GM19023 (cell line): Measurements from ENCODE around the gene SMYD2.

Source experiments
- ATAC-seq: cut with Tn5 transposase; IDR thresholded peaks from one replicate; pipeline ENCODE4 v1.9.1; 2021; ENCODE audit warnings: mild to moderate bottlenecking, moderate library complexity; ENCODE audit not compliant: unreplicated experiment

Gene SMYD2, protein sequence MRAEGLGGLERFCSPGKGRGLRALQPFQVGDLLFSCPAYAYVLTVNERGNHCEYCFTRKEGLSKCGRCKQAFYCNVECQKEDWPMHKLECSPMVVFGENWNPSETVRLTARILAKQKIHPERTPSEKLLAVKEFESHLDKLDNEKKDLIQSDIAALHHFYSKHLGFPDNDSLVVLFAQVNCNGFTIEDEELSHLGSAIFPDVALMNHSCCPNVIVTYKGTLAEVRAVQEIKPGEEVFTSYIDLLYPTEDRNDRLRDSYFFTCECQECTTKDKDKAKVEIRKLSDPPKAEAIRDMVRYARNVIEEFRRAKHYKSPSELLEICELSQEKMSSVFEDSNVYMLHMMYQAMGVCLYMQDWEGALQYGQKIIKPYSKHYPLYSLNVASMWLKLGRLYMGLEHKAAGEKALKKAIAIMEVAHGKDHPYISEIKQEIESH

GRCh38 chr1:214281021-214281719, at the start of gene SMYD2:
Gene SMYD2, plus strand, starts transcription at chr1:214281159. Its CDS starts 96 bp downstream, at chr1:214281255.
- peak; percentile 84 for ATAC-seq

DNA sequence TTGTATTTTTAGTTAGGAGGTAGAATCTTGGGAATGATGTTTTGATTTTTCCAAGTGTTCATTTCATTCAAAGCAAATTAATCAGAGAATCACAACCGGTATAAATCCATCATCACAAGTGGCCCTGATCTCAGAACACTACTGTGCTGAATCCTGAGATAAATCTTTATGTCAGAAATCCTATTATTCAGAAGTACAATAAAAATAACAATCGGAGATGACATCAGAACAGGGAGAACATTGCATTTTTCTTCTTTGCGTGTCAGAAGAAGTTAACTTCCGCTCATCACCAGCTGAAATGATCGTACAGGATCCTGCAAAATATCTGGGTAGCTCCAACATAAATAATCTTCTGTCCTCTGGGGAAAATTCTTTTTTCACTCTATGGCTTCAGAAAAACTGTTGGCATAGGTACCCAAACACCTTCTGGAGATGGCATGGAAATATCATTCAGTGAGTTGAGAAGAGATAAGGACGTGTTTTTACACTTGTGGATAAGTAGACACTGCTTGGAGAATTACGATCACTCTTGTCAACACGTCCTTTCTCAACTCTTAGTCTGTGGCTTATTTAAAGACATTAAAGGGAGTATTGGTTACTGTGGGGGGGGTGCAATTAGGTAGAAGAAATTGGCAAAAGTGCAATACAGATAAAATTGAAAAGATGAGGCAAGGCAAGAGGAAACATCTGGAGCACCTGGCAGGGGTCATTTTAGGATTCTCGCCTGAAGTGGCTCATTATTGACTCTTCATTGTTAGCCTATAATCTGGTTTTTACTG, 46.9 kb upstream of the SMYD2 start:
- no peak for ATAC-seq

GRCh38 chr1:214234635-214235025, 46.3 kb upstream of the SMYD2 start:
- no peak for ATAC-seq

DNA sequence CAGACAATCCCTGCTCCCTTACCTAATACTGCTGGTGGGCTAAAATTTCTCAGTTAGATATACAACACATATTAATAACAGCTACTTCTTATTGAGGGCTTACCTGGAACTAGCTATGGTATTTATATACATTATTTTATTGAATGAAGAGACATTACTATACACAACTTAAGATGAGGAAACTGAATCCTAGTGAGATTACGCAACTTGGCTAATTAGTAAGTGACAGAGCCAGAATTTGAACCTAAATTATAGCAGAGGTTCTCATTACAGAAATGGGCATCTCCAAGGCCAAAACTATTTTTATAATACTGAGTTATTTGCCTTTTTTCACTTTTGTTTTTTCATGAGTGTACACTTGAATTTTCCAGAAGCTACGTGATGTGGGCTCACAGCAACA, 44.5 kb upstream of the SMYD2 start:
- no peak for ATAC-seq

GRCh38 chr1:214241060-214241459, 39.9 kb upstream of the SMYD2 start:
- ATAC-seq: no peak

- no peak for ATAC-seq
These were observed 36.7 kb upstream of the SMYD2 start for GRCh38 chr1:214244252-214244651.

DNA sequence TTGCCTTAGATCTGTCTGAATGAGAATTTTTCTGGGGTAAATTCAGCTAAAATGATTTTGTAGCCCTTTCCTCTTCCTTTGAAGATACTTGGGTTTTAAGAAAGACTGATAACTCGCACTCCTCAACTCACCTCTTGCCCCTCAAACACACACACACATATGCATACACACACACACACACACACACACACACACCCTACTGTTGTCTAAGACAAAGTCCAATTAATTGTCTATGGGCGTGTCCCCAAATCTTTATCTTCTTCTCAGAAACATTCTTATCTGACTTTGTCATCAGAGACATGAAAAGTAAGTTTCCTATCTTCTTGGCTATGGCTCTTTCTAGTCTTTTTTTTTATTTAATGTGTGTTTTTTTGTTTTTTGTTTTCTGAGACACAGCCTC, 36.1 kb upstream of the SMYD2 start:
- no peak for ATAC-seq

GRCh38 chr1:214247501-214248041, 33.4 kb upstream of the SMYD2 start:
- no peak for ATAC-seq

DNA sequence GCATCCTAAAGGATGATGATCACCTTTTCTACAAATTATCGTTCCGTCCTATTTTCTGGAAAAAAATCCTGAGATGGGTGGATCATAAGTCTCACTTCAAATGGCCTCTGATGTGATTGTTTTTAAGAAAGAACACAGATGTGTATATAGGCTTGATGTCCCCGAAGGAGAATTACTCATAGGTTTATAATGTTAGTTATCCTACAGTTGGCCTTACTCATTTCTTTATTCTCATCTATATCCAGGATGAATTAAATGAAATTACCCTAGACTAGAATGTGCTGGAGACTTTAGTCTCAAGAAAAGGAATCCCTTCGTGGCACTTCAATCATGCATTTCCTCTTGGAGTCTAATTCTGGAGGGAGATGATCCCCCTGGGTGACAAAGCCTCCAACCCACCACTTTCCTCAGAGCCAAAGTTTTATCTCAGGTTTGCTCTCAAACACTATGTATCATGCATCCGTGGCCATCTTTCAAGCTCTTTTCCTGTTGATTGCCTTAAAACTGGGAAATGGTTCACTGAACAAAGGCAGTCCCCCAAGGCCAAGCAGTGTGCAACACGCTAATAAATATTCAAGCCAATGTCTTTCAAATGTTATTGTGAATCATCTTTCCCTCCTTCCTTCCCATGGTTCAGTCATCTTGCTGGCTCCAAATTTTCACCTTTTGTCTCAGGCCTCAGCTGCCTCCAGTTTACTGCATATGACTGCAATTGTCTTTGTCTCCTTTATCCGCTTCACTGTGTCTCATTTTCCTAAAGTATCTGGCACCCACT, 32.5 kb upstream of the SMYD2 start:
- no peak for ATAC-seq

DNA sequence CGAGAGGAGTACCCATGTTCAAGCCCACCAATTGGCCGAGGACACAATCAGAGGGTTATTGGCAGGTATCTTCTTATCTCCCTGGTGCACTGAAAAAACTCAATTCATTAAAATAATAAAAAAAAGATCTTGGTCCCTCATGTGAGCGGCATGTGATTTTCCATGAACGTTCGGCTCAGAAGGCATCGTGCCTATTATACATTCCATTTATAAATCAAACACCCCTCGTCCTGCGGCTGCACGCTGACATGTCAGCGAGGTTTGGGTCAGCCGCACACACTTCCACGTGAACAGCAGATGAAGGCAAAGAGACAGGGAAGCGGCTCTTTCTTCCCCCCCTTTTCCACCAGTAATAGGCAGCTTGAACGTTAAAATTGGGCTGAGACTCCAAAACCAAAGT, 31.3 kb upstream of the SMYD2 start:
- no peak for ATAC-seq

DNA sequence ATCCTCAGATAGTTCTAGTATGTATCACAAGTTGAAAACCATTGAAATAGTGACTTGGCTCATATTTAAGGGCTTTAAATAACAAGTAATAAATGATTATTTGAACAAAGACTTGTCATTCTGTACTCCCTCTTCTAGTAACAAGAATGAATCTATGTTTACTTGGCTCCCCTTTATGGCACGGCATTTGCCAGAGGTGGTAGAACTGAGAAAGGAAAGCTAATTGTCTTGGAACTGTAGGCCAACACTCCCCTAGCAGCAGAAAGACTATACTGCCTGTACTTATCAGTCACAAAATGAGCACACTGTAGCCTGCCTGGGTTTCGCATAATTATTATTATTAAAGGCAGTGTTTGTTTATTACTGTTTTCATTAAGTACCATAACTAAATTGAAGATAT, 29.6 kb upstream of the SMYD2 start:
- ATAC-seq: no peak

DNA sequence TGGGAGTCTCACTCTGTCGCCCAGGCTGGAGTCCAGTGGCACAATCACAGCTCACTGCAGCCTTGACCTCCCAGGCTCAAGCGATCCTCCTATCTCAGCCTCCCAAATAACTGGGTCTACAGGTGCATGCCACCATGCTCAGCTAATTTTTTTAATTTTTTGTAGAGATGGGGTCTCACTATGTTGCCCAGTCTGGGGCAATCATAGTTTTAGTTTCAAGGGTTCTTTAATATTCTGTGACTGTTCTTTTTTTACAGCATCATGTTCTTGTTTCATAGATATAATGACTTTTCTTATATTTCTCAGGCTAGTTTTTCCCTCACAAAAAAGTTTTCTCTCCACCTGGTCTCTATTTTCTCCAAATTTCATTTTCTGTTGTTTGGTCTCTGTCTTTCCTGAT, 25.4 kb upstream of the SMYD2 start:
- ATAC-seq: no peak

DNA sequence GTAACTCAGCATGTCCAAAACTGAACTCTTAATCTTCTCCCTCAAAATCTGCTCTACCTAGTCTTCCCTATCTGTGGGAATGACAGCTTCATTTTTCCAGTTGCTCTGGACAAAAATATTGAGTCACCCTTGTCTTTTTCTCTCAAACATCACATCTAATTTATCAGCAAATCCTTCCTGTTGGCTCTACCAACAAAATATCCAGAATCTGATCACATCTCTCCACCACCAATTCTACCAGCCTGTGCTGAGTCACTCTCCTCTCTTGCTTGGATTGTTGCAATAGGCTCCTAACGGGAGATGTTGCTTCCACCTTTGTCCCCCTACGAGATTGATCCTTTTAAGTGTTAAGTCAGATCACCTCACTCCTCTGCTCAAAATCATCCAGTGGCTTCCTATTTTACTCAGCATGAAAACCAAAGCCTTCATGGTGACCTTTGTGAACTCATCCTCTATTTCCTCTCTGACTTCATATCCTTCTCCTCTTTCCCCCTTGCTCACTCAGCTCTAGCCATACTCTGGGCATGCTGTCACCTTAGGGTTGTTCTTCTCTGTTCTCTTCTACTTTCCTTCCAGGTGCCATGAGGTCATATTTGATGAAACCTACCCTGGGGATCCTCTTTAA, 21.5 kb upstream of the SMYD2 start:
- ATAC-seq: no peak

GRCh38 chr1:214260561-214261205, 20.3 kb upstream of the SMYD2 start:
- ATAC-seq: no peak

DNA sequence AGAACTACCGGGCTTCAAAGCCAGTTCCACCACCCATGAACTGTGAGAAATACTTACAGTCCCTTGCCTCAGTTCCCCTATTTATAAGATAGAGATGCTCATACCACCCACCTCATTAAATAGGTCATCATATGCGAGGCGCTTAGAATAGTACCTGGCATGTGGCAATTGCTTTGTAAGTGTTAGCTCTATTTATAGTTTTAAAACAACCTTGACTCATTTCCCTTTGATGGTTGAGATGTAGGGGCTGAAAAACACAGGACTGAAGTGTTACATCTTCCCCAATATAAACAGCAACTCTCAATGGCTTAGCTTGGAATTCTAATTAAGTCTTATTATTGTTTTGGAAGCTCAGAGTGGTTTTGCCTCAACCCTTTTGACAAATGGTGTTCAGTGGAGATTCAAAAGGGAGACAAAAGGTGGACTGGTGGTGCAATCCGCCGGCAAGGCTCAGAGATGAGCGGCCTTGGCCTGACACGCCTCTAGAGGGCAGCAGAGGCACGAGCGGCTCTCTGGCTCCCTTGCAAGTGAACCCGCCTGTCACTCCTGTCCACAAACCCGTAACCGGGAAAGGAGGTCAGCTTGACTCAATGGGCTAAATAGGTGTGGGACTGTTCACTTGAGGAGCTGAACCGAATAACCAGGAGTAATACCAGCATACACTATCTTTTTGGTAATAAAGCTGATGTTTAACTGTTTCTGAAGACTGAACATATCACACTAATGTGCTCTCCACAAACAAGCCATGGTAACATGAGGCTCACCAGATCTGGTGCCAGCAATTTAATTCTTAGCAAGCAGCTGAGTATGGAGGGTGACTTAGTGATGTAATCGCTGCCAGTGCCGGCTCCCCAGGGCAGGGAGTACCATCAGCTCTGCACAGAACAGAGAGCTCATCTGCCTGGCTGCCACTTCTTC, 19.5 kb upstream of the SMYD2 start:
- peak; percentile 96 for ATAC-seq

GRCh38 chr1:214264196-214264595, 16.8 kb upstream of the SMYD2 start:
- ATAC-seq: no peak

- ATAC-seq: no peak
These were observed 16.0 kb upstream of the SMYD2 start for GRCh38 chr1:214264976-214265375.

- ATAC-seq: no peak
These were observed 10.8 kb upstream of the SMYD2 start for GRCh38 chr1:214270097-214270650.
